Breast epithelium (tissue), 3 donors: ENCODE results near the gene TEX22.

Source experiments
- POLR2A ChIP-seq: fragments of 450-650 bp; IDR thresholded peaks from one replicate; pipeline ENCODE4 v1.6.1; 2016; ENCODE audit warnings: antibody characterized with exemption, mild to moderate bottlenecking, moderate library complexity
- TF ChIP-seq, protein P1 (sequence below), 3 donors: fragments of 450-650 bp; IDR thresholded peaks; one replicate each; pipeline ENCODE4 v1.5.1; 2016 to 2017; ENCODE audit warnings: antibody characterized with exemption in 3 of 3, mild to moderate bottlenecking in 3 of 3, moderate library complexity in 3 of 3

DNA sequence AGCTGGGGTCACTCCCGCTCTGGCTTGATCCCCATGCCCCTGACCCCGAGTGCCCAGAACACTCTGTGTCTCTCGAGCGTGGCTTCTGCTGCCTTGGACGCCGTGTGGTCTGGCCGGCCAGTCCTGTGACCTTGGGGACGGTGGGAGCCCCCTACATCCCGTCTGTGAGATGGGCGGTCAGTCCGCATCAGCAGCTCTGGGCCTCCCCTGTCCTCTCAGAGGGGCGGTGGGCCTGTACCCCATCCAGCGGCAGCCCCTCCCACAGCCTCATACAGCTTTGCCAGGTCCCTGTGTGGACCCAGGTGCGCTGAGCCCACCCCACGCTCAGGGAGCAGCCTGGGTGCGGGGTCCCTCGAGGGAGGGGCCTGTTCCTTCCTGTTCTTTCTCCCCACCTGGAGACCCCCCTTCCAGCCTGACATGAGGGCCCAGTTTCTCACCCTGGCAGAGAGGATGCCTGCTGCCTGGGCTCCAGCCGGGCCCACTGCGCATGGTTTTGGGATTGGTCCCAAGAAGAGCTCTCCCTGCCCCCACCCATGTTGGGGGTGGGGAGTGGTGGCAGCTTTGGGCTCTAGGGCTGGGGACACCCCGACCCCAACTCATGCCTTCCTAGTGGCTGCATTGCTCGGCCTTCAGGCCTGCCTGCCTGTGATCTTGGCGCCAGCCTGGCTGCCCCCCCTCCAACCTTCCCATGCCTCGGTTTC lies 22.8 kb downstream of the TEX22 start:
- no peak for TF ChIP-seq POLR2A
- TF ChIP-seq, protein P1, sequence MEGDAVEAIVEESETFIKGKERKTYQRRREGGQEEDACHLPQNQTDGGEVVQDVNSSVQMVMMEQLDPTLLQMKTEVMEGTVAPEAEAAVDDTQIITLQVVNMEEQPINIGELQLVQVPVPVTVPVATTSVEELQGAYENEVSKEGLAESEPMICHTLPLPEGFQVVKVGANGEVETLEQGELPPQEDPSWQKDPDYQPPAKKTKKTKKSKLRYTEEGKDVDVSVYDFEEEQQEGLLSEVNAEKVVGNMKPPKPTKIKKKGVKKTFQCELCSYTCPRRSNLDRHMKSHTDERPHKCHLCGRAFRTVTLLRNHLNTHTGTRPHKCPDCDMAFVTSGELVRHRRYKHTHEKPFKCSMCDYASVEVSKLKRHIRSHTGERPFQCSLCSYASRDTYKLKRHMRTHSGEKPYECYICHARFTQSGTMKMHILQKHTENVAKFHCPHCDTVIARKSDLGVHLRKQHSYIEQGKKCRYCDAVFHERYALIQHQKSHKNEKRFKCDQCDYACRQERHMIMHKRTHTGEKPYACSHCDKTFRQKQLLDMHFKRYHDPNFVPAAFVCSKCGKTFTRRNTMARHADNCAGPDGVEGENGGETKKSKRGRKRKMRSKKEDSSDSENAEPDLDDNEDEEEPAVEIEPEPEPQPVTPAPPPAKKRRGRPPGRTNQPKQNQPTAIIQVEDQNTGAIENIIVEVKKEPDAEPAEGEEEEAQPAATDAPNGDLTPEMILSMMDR (IDR thresholded peaks at IDR 0.05), result no peak
